HepG2 (cell line): ENCODE data around the gene TENM3. TPM values are rescaled to one million over a fixed set of nuclear protein-coding genes. Genes with fewer than 3 reads are reported as not detected.

Source experiments
- ATAC-seq: fragments of 200-7000 bp; cut with Tn5 transposase; 3 replicates; pipeline ENCODE4 v1.9.1; 2020; ENCODE audit warnings: mild to moderate bottlenecking, moderate library complexity
- BruUV-seq: library from RNA; stranded (reverse); fragments of 400-500 nt; replicated peaks from 2 replicates; lab custom pipeline; 2021; lab: Mats Ljungman, UMichigan
- CTCF ChIA-PET: fragments of 300-600 bp; formaldehyde crosslinking; extraction: SDS; loops from one replicate; lab custom pipeline; 2021; ENCODE audit warnings: low total read pairs, inconsistent platforms, low intra/inter-chr PET ratio; lab: Yijun Ruan, JAX
- POLR2A ChIA-PET: fragments of 350-600 bp; sonication (Branson Sonifier 250); formaldehyde crosslinking; loops from one replicate; lab custom pipeline; 2020; ENCODE audit warnings: antibody characterized with exemption, inconsistent platforms; lab: Yijun Ruan, JAX
- DNase-seq: peaks from one replicate; pipeline ENCODE4 v3.0.0-alpha.2; 2015; ENCODE audit warnings: low spot score
- FAIRE-seq: peaks from 3 replicates; lab custom pipeline; 2011; peaks lifted over from hg19 to GRCh38; lab: Jason Lieb, UNC
- H2AFZ ChIP-seq: one replicate; pipeline ENCODE4 v1.6.1; 2011; ENCODE audit warnings: low read length, inconsistent platforms
- H3K27ac ChIP-seq: fragments of 300-600 bp; 3 replicates; pipeline ENCODE4 v1.8.0; 2011; ENCODE audit warnings: mixed run types, mild to moderate bottlenecking, mixed read lengths, low read length, inconsistent platforms; ENCODE audit not compliant: insufficient read depth; ENCODE audit errors: extremely low read length
- H3K27me3 ChIP-seq, 2 experiments: fragments of 200-600 bp in 1 of 2; 2 replicates in 1 of 2; 3 replicates in 1 of 2; pipeline versions ENCODE4 v1.6.0 to v1.8.0; 2011; ENCODE audit warnings: low read length in 2 of 2, mild to moderate bottlenecking in 2 of 2, moderate library complexity in 2 of 2, inconsistent platforms in 1 of 2; ENCODE audit not compliant: insufficient read depth in 2 of 2, control insufficient read depth in 1 of 2
- H3K36me3 ChIP-seq, 2 experiments: fragments of 200-600 bp in 1 of 2; replicated peaks in 1 of 2; 2 replicates in 1 of 2; 3 replicates in 1 of 2; pipeline versions ENCODE4 v1.5.1 to v1.8.0; 2011; ENCODE audit warnings: low read length in 2 of 2, inconsistent platforms in 1 of 2; ENCODE audit not compliant: insufficient read depth in 2 of 2, control insufficient read depth in 1 of 2
- H3K4me1 ChIP-seq: 2 replicates; pipeline ENCODE4 v1.5.1; 2012; ENCODE audit warnings: low read length, inconsistent platforms; ENCODE audit not compliant: insufficient read depth
- H3K4me2 ChIP-seq: 2 replicates; pipeline ENCODE4 v1.6.0; 2011; ENCODE audit warnings: low read depth, low read length, inconsistent platforms
- H3K4me3 ChIP-seq, 3 experiments: fragments of 200-600 bp in 1 of 3; sonication (generic), shearing (Covaris generic) in 1 of 3; replicated peaks in 1 of 3; 2 replicates each; pipeline ENCODE4 v1.5.1; 2011 to 2016; ENCODE audit warnings: low read length in 3 of 3, inconsistent platforms in 2 of 3, low read depth in 2 of 3, mild to moderate bottlenecking in 2 of 3, control low read depth in 1 of 3, mixed read lengths in 1 of 3; ENCODE audit not compliant: insufficient read depth in 1 of 3
- H3K79me2 ChIP-seq: one replicate; pipeline ENCODE4 v1.6.1; 2011; ENCODE audit warnings: low read length, inconsistent platforms; ENCODE audit not compliant: insufficient read depth
- H3K9ac ChIP-seq: 2 replicates; pipeline ENCODE4 v1.6.0; 2011; ENCODE audit warnings: mild to moderate bottlenecking, low read depth, low read length, inconsistent platforms; ENCODE audit not compliant: insufficient read depth
- H3K9me3 ChIP-seq: 2 replicates; pipeline ENCODE4 v1.5.1; 2012; ENCODE audit warnings: mild to moderate bottlenecking, low read length
- H4K20me1 ChIP-seq: 2 replicates; pipeline ENCODE4 v1.6.0; 2011; ENCODE audit warnings: inconsistent platforms, mild to moderate bottlenecking, low read length, moderate library complexity; ENCODE audit not compliant: insufficient read depth
- AHR ChIP-seq: IDR thresholded peaks from 2 replicates; pipeline ENCODE4 v1.6.1; 2018; ENCODE audit warnings: missing genetic modification reagents, missing compliant biosample characterization
- BORCS8-MEF2B ChIP-seq: sonication (generic); formaldehyde crosslinking; IDR thresholded peaks from 2 replicates; pipeline ENCODE4 v1.8.0; 2022; ENCODE audit warnings: mild to moderate bottlenecking, missing genetic modification reagents
- GFI1 ChIP-seq: sonication (generic); formaldehyde crosslinking; IDR thresholded peaks from 2 replicates; pipeline ENCODE4 v1.5.0; 2020; ENCODE audit warnings: missing genetic modification reagents, mild to moderate bottlenecking, borderline replicate concordance
- HDAC1 ChIP-seq: sonication (generic); formaldehyde crosslinking; IDR thresholded peaks from 2 replicates; pipeline ENCODE4 v1.5.1; 2020; ENCODE audit warnings: mild to moderate bottlenecking, missing genetic modification reagents
- HOXA5 ChIP-seq: sonication (generic); formaldehyde crosslinking; IDR thresholded peaks from 2 replicates; pipeline ENCODE4 v1.4.0; 2020; ENCODE audit warnings: missing genetic modification reagents
- KDM5B ChIP-seq: sonication (generic); formaldehyde crosslinking; IDR thresholded peaks from 2 replicates; pipeline ENCODE4 v1.4.0; 2020; ENCODE audit warnings: missing genetic modification reagents, mild to moderate bottlenecking, borderline replicate concordance
- KLF9 ChIP-seq: IDR thresholded peaks from 2 replicates; pipeline ENCODE4 v1.6.1; 2016; ENCODE audit warnings: low read depth
- NFIB ChIP-seq: sonication (generic); formaldehyde crosslinking; IDR thresholded peaks from 2 replicates; pipeline ENCODE4 v1.9.0; 2021; ENCODE audit warnings: missing genetic modification reagents, mild to moderate bottlenecking, borderline replicate concordance
- PITX1 ChIP-seq: sonication (generic); formaldehyde crosslinking; IDR thresholded peaks from 2 replicates; pipeline ENCODE4 v1.5.1; 2020; ENCODE audit warnings: mild to moderate bottlenecking, missing genetic modification reagents
- SNAPC2 ChIP-seq: sonication (generic); formaldehyde crosslinking; IDR thresholded peaks from 2 replicates; pipeline ENCODE4 v1.8.1; 2022; ENCODE audit warnings: mild to moderate bottlenecking, missing genetic modification reagents
- ZC3H4 ChIP-seq: sonication (generic); formaldehyde crosslinking; IDR thresholded peaks from 2 replicates; pipeline ENCODE4 v1.4.0; 2020; ENCODE audit warnings: missing genetic modification reagents, borderline replicate concordance
- ZNF12 ChIP-seq: sonication (generic); formaldehyde crosslinking; IDR thresholded peaks from 2 replicates; pipeline ENCODE4 v1.5.0; 2020; ENCODE audit warnings: missing genetic modification reagents
- ZNF296 ChIP-seq: sonication (generic); formaldehyde crosslinking; conservative IDR thresholded peaks from 2 replicates; pipeline ENCODE4 v1.5.0; 2020; ENCODE audit warnings: mild to moderate bottlenecking, missing genetic modification reagents
- ZNF335 ChIP-seq: sonication (generic); formaldehyde crosslinking; IDR thresholded peaks from 2 replicates; pipeline ENCODE4 v1.4.0; 2020; ENCODE audit warnings: missing genetic modification reagents
- ZNF672 ChIP-seq: sonication (generic); formaldehyde crosslinking; IDR thresholded peaks from 2 replicates; pipeline ENCODE4 v1.8.1; 2022; ENCODE audit warnings: missing genetic modification reagents
- ZNF674 ChIP-seq: sonication (generic); formaldehyde crosslinking; IDR thresholded peaks from 2 replicates; pipeline ENCODE4 v1.5.0; 2020; ENCODE audit warnings: low read depth, mild to moderate bottlenecking, missing genetic modification reagents
- ZNF747 ChIP-seq: sonication (generic); formaldehyde crosslinking; IDR thresholded peaks from 2 replicates; pipeline ENCODE4 v1.8.1; 2023; ENCODE audit warnings: missing genetic modification reagents, mild to moderate bottlenecking, borderline replicate concordance
- WGBS: methylation state at CpG from one replicate; pipeline ENCODE4 v1.1.6; 2017; ENCODE audit warnings: low lambda C conversion rate; 5-methylcytosine and 5-hydroxymethylcytosine counted together
- in situ Hi-C: cut with HindIII; loops from 2 replicates; pipeline ENCODE4 v1.10.0; 2017; ENCODE audit warnings: low pct_unique_long_range_greater_than_20kb; ENCODE audit not compliant: extremely low pct_ligation_motif_present
- intact Hi-C: fragments of 100-400 bp; cut with micrococcal nuclease; formaldehyde crosslinking; loops from one replicate; pipeline ENCODE4 v1.10.0; 2022; ENCODE audit not compliant: unreplicated experiment
- polyA plus RNA-seq, 8 experiments: library from polyadenylated mRNA; depleted of rRNA in 3 of 8; stranded (reverse) in 7 of 8; unstranded in 1 of 8; fragments of >200 nt; fragmentation: Illumina TruSeq in 4 of 8; extraction: Trizol in 4 of 8; gene quantifications; 2 replicates each; pipeline versions ENCODE4 v1.2.1 to v1.2.3, GENCODE V29; 2011 to 2016; ENCODE audit warnings: low read depth in 4 of 8, missing spikeins in 1 of 8, mixed read lengths in 1 of 8; ENCODE audit not compliant: insufficient read depth in 1 of 8
- total RNA-seq, 5 experiments: library from RNA; depleted of rRNA; stranded (reverse); fragments of >200 nt; fragmentation: Illumina TruSeq; extraction: Trizol; gene quantifications; 2 replicates each; pipeline ENCODE4 v1.2.3, GENCODE V29; 2016; ENCODE audit warnings: low read depth in 1 of 5
- TF ChIP-seq, protein P1 (sequence below): sonication (generic); formaldehyde crosslinking; IDR thresholded peaks from 2 replicates; pipeline ENCODE4 v1.4.0; 2020; ENCODE audit warnings: mild to moderate bottlenecking, missing genetic modification reagents
- TF ChIP-seq, protein P2 (sequence below): sonication (generic); formaldehyde crosslinking; IDR thresholded peaks from 2 replicates; pipeline ENCODE4 v1.4.0; 2020; ENCODE audit warnings: missing genetic modification reagents, borderline replicate concordance

The TENM3 gene
- total and polyA plus RNA-seq, 2 of the 13 experiments (the other 11 are each of a cell fraction or from before 2014, with no cell fraction given), result 0.04 TPM; not detected in 1

DNA sequence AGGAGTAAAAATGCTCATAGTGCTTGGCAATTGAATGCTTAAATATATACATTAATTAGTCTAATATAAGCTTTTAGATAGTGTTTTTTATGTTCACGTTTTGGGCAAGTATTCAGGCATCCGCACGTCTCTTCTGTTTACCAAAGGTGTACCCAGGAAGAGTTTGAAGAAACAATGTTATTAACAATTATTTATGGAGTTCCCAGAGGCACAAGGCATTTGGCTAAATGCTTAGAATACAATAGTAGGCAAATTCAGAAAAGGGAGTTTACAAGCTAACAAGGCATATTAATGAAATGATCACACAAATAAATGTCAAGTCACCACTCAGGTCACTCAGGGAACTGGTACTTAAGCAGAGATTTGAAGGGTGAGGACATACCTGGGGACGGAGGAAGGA lies 294.8 kb downstream of the TENM3 start:
- ATAC-seq, result no peak
- no peaks in the 10 kb centered on the region for H3K79me2 ChIP-seq
- TF ChIP-seq ZNF747 (CRISPR knock-in tag) (no peak), KLF9 (CRISPR knock-in tag) (no peak), PITX1 (no peak), ZNF674 (CRISPR knock-in tag) (no peak), GFI1 (CRISPR knock-in tag) (no peak), HOXA5 (CRISPR knock-in tag) (no peak), KDM5B (CRISPR knock-in tag) (no peak), ZC3H4 (CRISPR knock-in tag) (no peak), NFIB (CRISPR knock-in tag) (no peak), AHR (no peak), HDAC1 (no peak)
- TF ChIP-seq, all 625 proteins: peak for 0

DNA sequence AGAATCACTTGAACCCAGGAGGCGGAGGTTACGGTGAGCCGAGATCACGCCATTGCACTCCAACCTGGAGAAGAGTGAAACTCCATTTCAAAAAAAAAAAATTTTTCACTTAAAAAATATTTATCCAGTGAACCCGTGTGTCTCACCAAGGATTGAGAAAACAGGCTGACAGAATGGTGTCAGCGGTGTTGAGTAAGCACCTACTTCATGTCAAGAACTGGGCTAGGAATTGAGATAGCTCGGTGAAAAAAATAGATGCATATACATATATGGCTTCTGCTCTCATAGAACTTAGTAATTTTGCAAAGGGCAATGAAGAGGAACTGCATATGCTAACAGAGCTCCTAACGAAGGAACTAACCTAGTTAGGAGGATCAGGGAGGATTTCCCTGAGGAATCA lies 297.3 kb downstream of the TENM3 start:
- intact Hi-C loops, result no loop called here

More for the DNA sequence above, 294.8 kb downstream of the TENM3 start:
- no peaks in the 10 kb centered on the region for H3K36me3 ChIP-seq
- intact Hi-C loops (no loop called here), in situ Hi-C loops (no loop called here)
- no TSS peak for BruUV-seq
- POLR2A ChIA-PET, result no interaction called here
- H3K4me1 ChIP-seq, result no peaks in the 10 kb centered on the region
- no peak overlapping the region for H2AFZ ChIP-seq
- H3K27ac ChIP-seq, result no peak overlapping the region
- CTCF ChIA-PET, result no interaction called here
- no peak for DNase-seq
- no peak overlapping the region for H3K4me3 ChIP-seq
- H3K9me3 ChIP-seq, result no peaks in the 10 kb centered on the region
- no peaks in the 10 kb centered on the region for H4K20me1 ChIP-seq
- no peaks in the 10 kb centered on the region for H3K27me3 ChIP-seq
- WGBS, result 0% methylated on average over 4 of the region's 4 CpGs
- H3K9ac ChIP-seq, result no peak overlapping the region
- no peak overlapping the region for H3K4me2 ChIP-seq
- FAIRE-seq, result no peak

More for the DNA sequence above, 297.3 kb downstream of the TENM3 start:
- FAIRE-seq, result no peak
- Histone ChIP-seq H3K36me3 (no peaks in the 10 kb centered on the region), H3K4me1 (no peaks in the 10 kb centered on the region), H3K27ac (no peak overlapping the region), H3K9ac (no peak overlapping the region), H3K9me3 (no peaks in the 10 kb centered on the region), H4K20me1 (no peaks in the 10 kb centered on the region), H3K79me2 (no peaks in the 10 kb centered on the region)
- POLR2A ChIA-PET, result no interaction called here
- BruUV-seq, result no TSS peak
- DNase-seq, result no peak
- TF ChIP-seq, protein P1, sequence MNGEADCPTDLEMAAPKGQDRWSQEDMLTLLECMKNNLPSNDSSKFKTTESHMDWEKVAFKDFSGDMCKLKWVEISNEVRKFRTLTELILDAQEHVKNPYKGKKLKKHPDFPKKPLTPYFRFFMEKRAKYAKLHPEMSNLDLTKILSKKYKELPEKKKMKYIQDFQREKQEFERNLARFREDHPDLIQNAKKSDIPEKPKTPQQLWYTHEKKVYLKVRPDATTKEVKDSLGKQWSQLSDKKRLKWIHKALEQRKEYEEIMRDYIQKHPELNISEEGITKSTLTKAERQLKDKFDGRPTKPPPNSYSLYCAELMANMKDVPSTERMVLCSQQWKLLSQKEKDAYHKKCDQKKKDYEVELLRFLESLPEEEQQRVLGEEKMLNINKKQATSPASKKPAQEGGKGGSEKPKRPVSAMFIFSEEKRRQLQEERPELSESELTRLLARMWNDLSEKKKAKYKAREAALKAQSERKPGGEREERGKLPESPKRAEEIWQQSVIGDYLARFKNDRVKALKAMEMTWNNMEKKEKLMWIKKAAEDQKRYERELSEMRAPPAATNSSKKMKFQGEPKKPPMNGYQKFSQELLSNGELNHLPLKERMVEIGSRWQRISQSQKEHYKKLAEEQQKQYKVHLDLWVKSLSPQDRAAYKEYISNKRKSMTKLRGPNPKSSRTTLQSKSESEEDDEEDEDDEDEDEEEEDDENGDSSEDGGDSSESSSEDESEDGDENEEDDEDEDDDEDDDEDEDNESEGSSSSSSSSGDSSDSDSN (CRISPR knock-in tag), result no peak
- TF ChIP-seq ZNF672 (CRISPR knock-in tag) (no peak), SNAPC2 (CRISPR knock-in tag) (no peak), ZNF12 (no peak), ZNF296 (CRISPR knock-in tag) (no peak), BORCS8-MEF2B (CRISPR knock-in tag) (no peak), ZNF335 (CRISPR knock-in tag) (no peak)
- TF ChIP-seq, protein P2, sequence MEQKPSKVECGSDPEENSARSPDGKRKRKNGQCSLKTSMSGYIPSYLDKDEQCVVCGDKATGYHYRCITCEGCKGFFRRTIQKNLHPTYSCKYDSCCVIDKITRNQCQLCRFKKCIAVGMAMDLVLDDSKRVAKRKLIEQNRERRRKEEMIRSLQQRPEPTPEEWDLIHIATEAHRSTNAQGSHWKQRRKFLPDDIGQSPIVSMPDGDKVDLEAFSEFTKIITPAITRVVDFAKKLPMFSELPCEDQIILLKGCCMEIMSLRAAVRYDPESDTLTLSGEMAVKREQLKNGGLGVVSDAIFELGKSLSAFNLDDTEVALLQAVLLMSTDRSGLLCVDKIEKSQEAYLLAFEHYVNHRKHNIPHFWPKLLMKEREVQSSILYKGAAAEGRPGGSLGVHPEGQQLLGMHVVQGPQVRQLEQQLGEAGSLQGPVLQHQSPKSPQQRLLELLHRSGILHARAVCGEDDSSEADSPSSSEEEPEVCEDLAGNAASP (CRISPR knock-in tag), result no peak
- TF ChIP-seq, all 625 proteins: peak for 0
- Histone ChIP-seq H2AFZ (no peak overlapping the region), H3K4me3 (no peak overlapping the region), H3K27me3 (0 out of 5 replicates have a peak, but pooled peaks cover 0 to 1% of the 10 kb centered on the region in 2 experiments), H3K4me2 (no peak overlapping the region)
- ATAC-seq, result no peak
- 61% methylated on average over 8 of the region's 8 CpGs for WGBS
- CTCF ChIA-PET, result no interaction called here
- in situ Hi-C loops, result no loop called here
